H9 (cell line): ENCODE measurements around the gene TSPEAR. TPM values are rescaled to one million over a fixed set of nuclear protein-coding genes. Genes with fewer than 3 reads are reported as not detected.

Experiments used
- DNase-seq: peaks from one replicate; pipeline ENCODE4 v3.0.0-alpha.2; 2017
- H2AFZ ChIP-seq: one replicate; pipeline ENCODE4 v1.6.1; 2013; ENCODE audit warnings: mild to moderate bottlenecking, low read length, control low read depth, moderate library complexity
- H2AK5ac ChIP-seq: 2 replicates; pipeline ENCODE4 v1.6.1; 2013; ENCODE audit warnings: low read length, control low read depth, mixed read lengths; ENCODE audit not compliant: insufficient read length
- H2BK120ac ChIP-seq: one replicate; pipeline ENCODE4 v1.6.1; 2013; ENCODE audit warnings: low read depth, mild to moderate bottlenecking, low read length, control low read depth, inconsistent platforms; ENCODE audit not compliant: poor library complexity, severe bottlenecking
- H2BK12ac ChIP-seq: 2 replicates; pipeline ENCODE4 v1.6.1; 2013; ENCODE audit warnings: low read length, control low read depth, mixed read lengths, low read depth; ENCODE audit not compliant: insufficient read length
- H2BK15ac ChIP-seq: 2 replicates; pipeline ENCODE4 v1.6.1; 2013; ENCODE audit warnings: low read depth, low read length, control low read depth
- H2BK20ac ChIP-seq: one replicate; pipeline ENCODE4 v1.6.1; 2013; ENCODE audit warnings: low read depth, mild to moderate bottlenecking, low read length, control low read depth, inconsistent platforms; ENCODE audit not compliant: poor library complexity, severe bottlenecking
- H2BK5ac ChIP-seq: 2 replicates; pipeline ENCODE4 v1.6.1; 2013; ENCODE audit warnings: low read length, control low read depth, mixed read lengths; ENCODE audit not compliant: insufficient read length
- H3K14ac ChIP-seq: 2 replicates; pipeline ENCODE4 v1.6.1; 2013; ENCODE audit warnings: low read length, control low read depth; ENCODE audit not compliant: insufficient read depth
- H3K18ac ChIP-seq: 2 replicates; pipeline ENCODE4 v1.6.1; 2013; ENCODE audit warnings: low read depth, mild to moderate bottlenecking, mixed read lengths, low read length, control low read depth; ENCODE audit not compliant: insufficient read length
- H3K23ac ChIP-seq: 2 replicates; pipeline ENCODE4 v1.6.1; 2013; ENCODE audit warnings: low read length, control low read depth, mixed read lengths, low read depth; ENCODE audit not compliant: insufficient read length
- H3K23me2 ChIP-seq: 2 replicates; pipeline ENCODE4 v1.6.1; 2013; ENCODE audit warnings: low read depth, mild to moderate bottlenecking, mixed read lengths, low read length, control low read depth; ENCODE audit not compliant: insufficient read length, poor library complexity, severe bottlenecking
- H3K27ac ChIP-seq: 2 replicates; pipeline ENCODE4 v1.5.1; 2013; ENCODE audit warnings: low read length, control low read depth, mixed read lengths, low read depth; ENCODE audit not compliant: insufficient read length
- H3K27me3 ChIP-seq: 2 replicates; pipeline ENCODE4 v1.6.1; 2013; ENCODE audit warnings: low read length, control low read depth, inconsistent platforms; ENCODE audit not compliant: insufficient read depth
- H3K4ac ChIP-seq: 2 replicates; pipeline ENCODE4 v1.6.1; 2013; ENCODE audit warnings: low read depth, mild to moderate bottlenecking, control low read depth, inconsistent platforms, low read length, moderate library complexity
- H3K4me1 ChIP-seq: 2 replicates; pipeline ENCODE4 v1.6.1; 2013; ENCODE audit warnings: low read length, control low read depth, inconsistent platforms; ENCODE audit not compliant: insufficient read depth
- H3K4me2 ChIP-seq: 2 replicates; pipeline ENCODE4 v1.6.1; 2013; ENCODE audit warnings: low read length, control low read depth, mixed read lengths; ENCODE audit not compliant: insufficient read length, insufficient read depth
- H3K56ac ChIP-seq: 2 replicates; pipeline ENCODE4 v1.6.1; 2013; ENCODE audit warnings: low read depth, mild to moderate bottlenecking, mixed read lengths, low read length, control low read depth; ENCODE audit not compliant: insufficient read length
- H3K79me1 ChIP-seq: 2 replicates; pipeline ENCODE4 v1.6.1; 2013; ENCODE audit warnings: low read depth, mild to moderate bottlenecking, moderate library complexity, low read length, control low read depth, inconsistent platforms; ENCODE audit not compliant: insufficient read depth, poor library complexity, severe bottlenecking
- H3K79me2 ChIP-seq: 2 replicates; pipeline ENCODE4 v1.6.1; 2013; ENCODE audit warnings: low read length, control low read depth, inconsistent platforms; ENCODE audit not compliant: insufficient read depth
- H3K9ac ChIP-seq: 2 replicates; pipeline ENCODE4 v1.6.1; 2013; ENCODE audit warnings: low read length, control low read depth, mixed read lengths; ENCODE audit not compliant: insufficient read length; ENCODE audit errors: extremely low read depth
- H3K9me3 ChIP-seq: one replicate; pipeline ENCODE4 v1.6.1; 2013; ENCODE audit warnings: low read depth, low read length, inconsistent platforms; ENCODE audit not compliant: control insufficient read depth
- H3T11ph ChIP-seq: one replicate; pipeline ENCODE4 v1.6.1; 2013; ENCODE audit warnings: mild to moderate bottlenecking, low read length, control low read depth, inconsistent platforms
- H4K20me1 ChIP-seq: one replicate; pipeline ENCODE4 v1.6.1; 2013; ENCODE audit not compliant: control insufficient read depth, insufficient read length, insufficient read depth
- H4K5ac ChIP-seq: 2 replicates; pipeline ENCODE4 v1.6.1; 2013; ENCODE audit warnings: low read depth, mild to moderate bottlenecking, mixed read lengths, low read length, control low read depth; ENCODE audit not compliant: insufficient read length
- H4K8ac ChIP-seq: replicated peaks from 2 replicates; pipeline ENCODE4 v1.6.1; 2013; ENCODE audit warnings: low read length, control low read depth, mixed read lengths, low read depth; ENCODE audit not compliant: insufficient read length
- H4K91ac ChIP-seq: 2 replicates; pipeline ENCODE4 v1.6.1; 2013; ENCODE audit warnings: low read depth, mild to moderate bottlenecking, moderate library complexity, mixed read lengths, low read length, control low read depth; ENCODE audit not compliant: insufficient read length
- H3K27ac Mint-ChIP-seq, 3 experiments: 2 replicates in 2 of 3; 3 replicates in 1 of 3; pipeline ENCODE4 v1.8.0; 2020 to 2021; ENCODE audit warnings: mixed read lengths in 3 of 3, mild to moderate bottlenecking in 1 of 3, moderate library complexity in 1 of 3
- H3K27me3 Mint-ChIP-seq: 2 replicates; pipeline ENCODE4 v1.8.0; 2021; ENCODE audit warnings: low read depth, mild to moderate bottlenecking, moderate library complexity, mixed read lengths
- H3K36me3 Mint-ChIP-seq, 3 experiments: 2 replicates in 2 of 3; 3 replicates in 1 of 3; pipeline ENCODE4 v1.8.0; 2020 to 2021; ENCODE audit warnings: low read depth in 3 of 3, mixed read lengths in 3 of 3; ENCODE audit not compliant: insufficient read depth in 1 of 3
- H3K4me1 Mint-ChIP-seq, 2 experiments: 2 replicates each; pipeline ENCODE4 v1.8.0; 2020; ENCODE audit warnings: mixed read lengths in 2 of 2
- H3K4me3 Mint-ChIP-seq, 2 experiments: 2 replicates in 1 of 2; 3 replicates in 1 of 2; pipeline ENCODE4 v1.8.0; 2020 to 2021; ENCODE audit warnings: mild to moderate bottlenecking in 2 of 2, mixed read lengths in 2 of 2, moderate library complexity in 1 of 2
- H3K9me3 Mint-ChIP-seq, 2 experiments: 2 replicates in 1 of 2; 3 replicates in 1 of 2; pipeline ENCODE4 v1.8.0; 2020; ENCODE audit warnings: mild to moderate bottlenecking in 2 of 2, mixed read lengths in 2 of 2, moderate library complexity in 1 of 2
- WGBS: extraction: QIAGEN DNeasy Blood & Tissue Kit; methylation state at CpG from one replicate; pipeline ENCODE4 v1.1.7; 2013; ENCODE audit warnings: missing lambda C conversion rate, low lambda C conversion rate, mixed read lengths; ENCODE audit not compliant: insufficient read length; ENCODE audit errors: extremely low coverage; 5-methylcytosine and 5-hydroxymethylcytosine counted together
- total RNA-seq: library from RNA; stranded (reverse); gene quantifications from 2 replicates; pipeline ENCODE4 v1.2.1, GENCODE V29; 2021
- TF ChIP-seq, protein P1 (sequence below): fragments of 200-600 bp; sonication (generic); conservative IDR thresholded peaks from 3 replicates; pipeline ENCODE4 v1.8.0; 2021; ENCODE audit warnings: antibody characterized with exemption, mild to moderate bottlenecking

Gene TSPEAR
- total RNA-seq, 1 experiment from 2014 or later, result 1.3 TPM

DNA sequence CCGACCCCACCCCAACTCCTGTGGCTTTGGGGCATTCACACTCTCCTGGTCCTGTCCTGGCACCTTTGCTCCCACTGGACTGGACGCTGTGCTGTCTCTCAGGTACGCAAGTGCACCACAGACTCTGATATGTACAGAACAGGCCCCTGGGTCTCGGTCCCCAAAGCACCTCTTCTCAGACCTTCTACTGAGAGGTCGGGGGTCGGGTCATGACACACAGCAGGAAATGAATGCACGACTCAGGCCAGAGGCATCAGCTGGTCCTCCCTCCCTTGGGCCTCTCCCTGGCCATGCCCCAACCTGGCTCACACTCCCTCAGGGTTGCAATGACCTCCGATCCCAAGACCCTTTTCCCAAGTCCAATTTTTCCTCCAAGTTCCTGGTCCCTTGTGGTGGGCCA, 16.2 kb downstream of the TSPEAR start:
- Histone ChIP-seq H3K9me3 (no peaks in the 10 kb centered on the region), H3K4ac (no peak overlapping the region), H3K27ac (no peak overlapping the region), H3K23ac (no peak overlapping the region), H2BK5ac (no peak overlapping the region), H3K27me3 (no peaks in the 10 kb centered on the region; the same call in 1 of the 2 replicates), H3K4me1 (peaks cover 4% of the 10 kb centered on the region; the same call in 1 of the 2 replicates), H3K56ac (no peak overlapping the region), H3K18ac (no peak overlapping the region), H2BK120ac (no peak overlapping the region), H3K79me2 (no peaks in the 10 kb centered on the region), H3K23me2 (no peaks in the 10 kb centered on the region), H2BK15ac (no peak overlapping the region), H3K4me2 (no peak overlapping the region), H2AFZ (no peak overlapping the region), H3K79me1 (no peaks in the 10 kb centered on the region), H2BK20ac (no peak overlapping the region), H3K14ac (no peak overlapping the region), H3T11ph (no peak overlapping the region), H4K5ac (no peak overlapping the region), H3K9ac (no peak overlapping the region), H2AK5ac (no peak overlapping the region), H4K91ac (no peak overlapping the region), H4K8ac (no peak overlapping the region), H2BK12ac (no peak overlapping the region), H4K20me1 (no peaks in the 10 kb centered on the region)
- WGBS, result no CpG with 5 or more reads among the region's 8 CpGs
- peak; percentile 25 for DNase-seq
- H3K27ac Mint-ChIP-seq, result 0 out of 7 replicates have a peak overlapping the region, but pooled peaks of 1 of the 3 experiments have one; percentile 18
- H3K4me1 Mint-ChIP-seq, result peaks cover 52 to 53% of the 10 kb centered on the region in 2 experiments
- H3K27me3 Mint-ChIP-seq, result peaks cover 5% of the 10 kb centered on the region; the same call in 1 of the 2 replicates
- TF ChIP-seq, protein P1, sequence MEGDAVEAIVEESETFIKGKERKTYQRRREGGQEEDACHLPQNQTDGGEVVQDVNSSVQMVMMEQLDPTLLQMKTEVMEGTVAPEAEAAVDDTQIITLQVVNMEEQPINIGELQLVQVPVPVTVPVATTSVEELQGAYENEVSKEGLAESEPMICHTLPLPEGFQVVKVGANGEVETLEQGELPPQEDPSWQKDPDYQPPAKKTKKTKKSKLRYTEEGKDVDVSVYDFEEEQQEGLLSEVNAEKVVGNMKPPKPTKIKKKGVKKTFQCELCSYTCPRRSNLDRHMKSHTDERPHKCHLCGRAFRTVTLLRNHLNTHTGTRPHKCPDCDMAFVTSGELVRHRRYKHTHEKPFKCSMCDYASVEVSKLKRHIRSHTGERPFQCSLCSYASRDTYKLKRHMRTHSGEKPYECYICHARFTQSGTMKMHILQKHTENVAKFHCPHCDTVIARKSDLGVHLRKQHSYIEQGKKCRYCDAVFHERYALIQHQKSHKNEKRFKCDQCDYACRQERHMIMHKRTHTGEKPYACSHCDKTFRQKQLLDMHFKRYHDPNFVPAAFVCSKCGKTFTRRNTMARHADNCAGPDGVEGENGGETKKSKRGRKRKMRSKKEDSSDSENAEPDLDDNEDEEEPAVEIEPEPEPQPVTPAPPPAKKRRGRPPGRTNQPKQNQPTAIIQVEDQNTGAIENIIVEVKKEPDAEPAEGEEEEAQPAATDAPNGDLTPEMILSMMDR, result no peak
- peaks cover 17 to 18% of the 10 kb centered on the region in 2 experiments for H3K9me3 Mint-ChIP-seq
- no peak overlapping the region for H3K4me3 Mint-ChIP-seq
- H3K36me3 Mint-ChIP-seq, result peaks cover 7 to 19% (median 7%) of the 10 kb centered on the region in 3 experiments; a peak in 6 of 7 replicates
